DMS 273 (cell line): ENCODE data around the gene CD69.

ENCODE experiments used
- DNase-seq: peaks from one replicate; lab custom pipeline; 2025; ENCODE audit not compliant: unreplicated experiment; lab: John Stamatoyannopoulos, UW

The CD69 gene

DNA sequence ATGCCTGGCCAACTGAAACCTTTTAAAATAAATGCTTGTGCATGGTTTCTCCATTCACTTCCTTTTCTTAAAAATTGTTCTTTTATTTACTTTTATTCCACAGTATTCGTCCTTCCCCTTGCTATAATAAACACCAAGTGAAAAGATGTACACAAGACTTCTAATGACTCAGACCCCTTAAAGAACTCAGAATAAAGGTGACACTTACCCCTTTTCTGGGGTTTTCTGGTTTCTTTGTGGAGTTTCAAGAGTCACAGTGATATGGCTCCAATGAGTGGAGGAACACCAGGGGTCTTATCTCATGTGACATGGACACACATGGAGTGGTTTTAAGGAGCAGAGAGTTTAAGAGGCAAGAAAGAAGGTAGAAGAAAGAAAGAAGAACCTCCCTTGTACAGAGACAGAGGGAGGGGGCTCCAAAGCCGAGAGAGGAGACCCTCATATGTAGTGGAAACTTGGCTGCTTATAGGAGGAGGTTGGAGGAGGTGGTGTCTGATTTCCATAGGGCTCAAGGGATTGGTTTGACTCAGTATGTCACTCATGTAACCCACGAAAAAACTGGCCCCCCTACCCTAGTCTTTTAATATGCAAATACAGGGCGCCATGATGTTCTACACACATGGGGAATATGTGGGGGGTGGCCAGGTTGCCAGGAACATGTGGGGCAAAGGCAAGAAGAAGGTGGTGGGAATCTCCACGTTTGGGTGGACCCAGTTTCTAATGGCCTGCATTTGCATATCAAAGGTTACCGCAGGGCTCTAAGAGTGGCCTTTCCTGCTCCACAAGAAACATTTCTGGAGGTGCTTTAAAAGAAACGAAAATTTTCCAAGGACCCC, 22.1 kb upstream of the CD69 start:
- no peak for DNase-seq

DNA sequence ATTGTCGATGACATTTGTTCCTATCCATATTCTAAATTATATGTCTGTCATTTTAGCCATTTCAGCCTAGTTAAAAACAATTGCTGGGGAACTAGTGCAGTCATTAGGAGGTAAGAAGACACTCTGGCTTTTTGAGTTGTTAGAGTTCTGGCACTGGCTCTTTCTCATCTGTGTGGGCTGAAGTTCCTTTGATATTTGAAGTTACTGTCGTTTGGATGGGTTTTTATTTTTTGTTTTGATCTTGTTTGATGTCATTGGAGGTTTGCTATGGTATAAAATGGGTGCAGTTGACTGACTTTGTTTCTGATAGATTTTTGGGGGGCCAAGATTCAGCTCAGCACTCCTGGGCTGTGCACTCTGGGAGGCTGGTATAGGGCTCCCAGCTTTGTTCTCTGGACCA, 20.7 kb upstream of the CD69 start:
- no peak for DNase-seq

DNA sequence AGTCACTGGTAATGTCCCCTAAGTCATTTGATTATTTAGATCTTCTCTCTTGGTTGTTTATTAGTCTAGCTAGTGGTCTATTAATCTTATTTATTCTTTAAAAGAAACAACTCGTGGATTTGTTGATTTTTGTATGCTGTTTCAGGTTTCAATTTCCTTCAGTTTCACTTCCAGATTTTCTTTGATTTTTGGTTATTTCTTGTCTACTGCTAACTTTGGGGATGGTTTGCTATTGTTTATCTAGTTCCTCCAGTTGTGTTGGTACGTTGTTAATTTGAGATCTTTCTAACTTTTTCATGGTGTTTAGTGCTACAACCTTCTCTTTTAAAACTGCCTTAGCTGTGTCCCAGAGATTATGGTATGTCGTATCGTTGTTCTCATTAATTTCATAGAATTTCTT, 18.5 kb upstream of the CD69 start:
- no peak for DNase-seq

DNA sequence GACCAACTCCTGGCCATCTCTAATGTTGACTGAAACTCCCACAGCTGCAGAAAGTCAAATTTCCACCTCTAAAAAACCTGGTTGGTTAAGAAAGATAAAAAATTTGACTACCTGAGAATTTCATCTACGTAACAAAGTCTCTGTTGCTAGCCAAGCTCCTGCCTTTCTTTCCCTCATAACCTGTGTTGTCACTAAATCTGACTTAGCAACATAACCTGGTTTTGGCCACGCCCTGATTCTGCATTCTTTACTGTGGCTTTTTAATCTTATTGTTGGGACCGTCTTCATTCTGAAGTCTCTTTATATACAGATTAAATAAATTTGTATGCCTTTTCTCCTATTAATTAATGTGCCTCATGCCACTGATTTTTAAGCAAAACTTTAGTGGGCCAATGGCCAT, 16.1 kb upstream of the CD69 start:
- DNase-seq = no peak

DNA sequence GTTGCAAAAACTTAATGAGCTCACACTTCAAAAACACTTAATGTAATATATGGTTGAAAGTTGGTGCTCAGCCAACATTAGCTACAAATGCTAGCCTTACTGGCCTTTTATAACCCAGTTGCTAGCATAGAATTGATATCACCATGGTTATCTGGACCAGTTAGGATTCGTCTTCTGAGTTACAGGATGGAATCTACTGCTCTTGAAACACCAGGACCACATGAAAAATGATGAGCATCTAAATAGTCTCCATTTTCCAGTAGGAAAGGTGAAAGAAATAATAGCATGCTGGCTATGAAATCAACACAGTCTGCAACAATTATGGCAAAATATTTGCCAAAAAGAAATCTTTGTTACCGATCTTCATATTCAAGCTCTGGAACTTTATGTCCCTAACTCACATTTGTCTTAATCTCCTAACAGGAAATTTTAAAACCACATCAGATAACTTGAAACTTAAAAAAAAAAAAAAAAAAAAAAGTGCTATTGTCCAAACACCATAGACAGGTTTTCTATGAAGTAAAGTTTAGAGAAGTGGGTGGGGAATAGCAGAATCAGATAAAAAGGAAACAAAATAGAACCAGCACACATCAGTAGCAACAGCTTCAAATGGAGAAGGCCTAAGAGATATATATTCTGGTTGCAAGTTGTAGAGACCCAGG, 12.6 kb upstream of the CD69 start:
- no peak for DNase-seq

DNA sequence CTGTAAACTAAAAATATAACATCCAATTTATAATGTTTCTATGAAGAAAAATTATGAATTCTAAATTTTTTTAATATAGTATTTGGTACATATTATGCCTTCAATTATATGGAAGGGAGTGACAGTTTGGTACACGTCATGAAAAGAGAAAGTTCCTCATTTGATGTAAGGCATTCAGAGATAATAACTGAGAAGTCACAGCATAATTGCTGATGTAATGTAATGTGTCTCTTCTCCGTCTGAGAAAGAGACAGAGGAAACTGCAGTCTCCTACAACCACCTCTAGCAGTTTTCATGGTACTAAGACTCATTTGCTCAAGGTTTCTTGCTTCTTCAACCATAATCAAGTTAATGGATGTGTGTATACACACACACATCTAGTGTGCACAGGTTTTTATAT, 2.3 kb upstream of the CD69 start:
- DNase-seq = no peak

DNA sequence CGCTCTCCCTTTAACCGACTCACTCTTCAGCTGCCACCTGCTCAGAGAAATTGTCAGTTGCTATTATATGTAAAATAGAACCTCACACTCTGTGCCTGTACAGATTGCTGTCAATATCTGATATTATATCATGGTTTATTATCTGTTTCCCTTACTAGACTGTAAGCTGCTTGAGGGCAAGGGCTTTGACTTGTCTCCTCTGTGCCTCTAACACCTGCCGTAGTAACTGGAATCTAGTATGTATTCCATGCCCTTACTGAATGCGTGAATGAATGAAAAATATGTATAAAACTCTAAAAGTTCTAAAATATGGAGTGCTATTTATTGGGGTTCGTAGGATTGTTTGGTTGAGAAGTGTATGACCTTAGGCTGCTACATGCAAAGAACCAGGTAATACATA, 1.7 kb upstream of the CD69 start:
- no peak for DNase-seq

DNA sequence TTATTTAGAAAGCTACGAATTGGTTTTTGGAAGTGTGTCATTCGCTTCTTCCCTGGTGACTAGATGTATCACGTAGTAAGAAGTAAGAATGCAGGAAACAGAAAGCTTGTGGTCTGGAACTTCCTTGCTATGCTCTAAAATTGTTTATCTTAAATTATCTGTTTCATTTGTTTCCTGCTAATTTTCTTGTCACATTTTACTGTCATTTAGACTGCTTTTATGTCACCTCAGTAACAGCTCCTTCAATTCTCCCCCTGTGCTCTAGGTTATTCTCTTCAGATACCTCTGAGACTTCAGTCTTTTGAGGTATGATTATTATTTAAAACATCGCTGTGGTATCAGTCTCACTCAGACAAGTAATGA, 699 bp upstream of the CD69 start:
- DNase-seq = no peak

DNA sequence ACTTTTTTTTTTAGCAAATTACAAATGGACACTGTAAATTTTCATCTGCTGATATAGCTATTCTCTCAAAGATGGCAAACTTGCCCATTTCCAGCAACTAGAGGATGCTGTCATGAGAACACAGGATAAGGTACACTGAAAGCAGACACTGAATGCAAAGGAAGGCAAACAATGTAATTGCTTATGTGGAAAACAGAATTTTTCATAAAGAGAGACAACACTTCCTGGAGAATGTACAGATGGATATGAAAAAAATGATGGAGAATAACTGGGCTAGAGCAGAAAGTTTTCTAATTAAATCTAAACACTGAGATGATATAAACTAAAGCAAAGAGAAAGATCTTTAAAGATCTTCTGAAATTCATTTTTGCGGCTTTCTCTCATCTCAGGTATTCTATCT, 581 bp downstream of the CD69 start:
- DNase-seq = no peak

DNA sequence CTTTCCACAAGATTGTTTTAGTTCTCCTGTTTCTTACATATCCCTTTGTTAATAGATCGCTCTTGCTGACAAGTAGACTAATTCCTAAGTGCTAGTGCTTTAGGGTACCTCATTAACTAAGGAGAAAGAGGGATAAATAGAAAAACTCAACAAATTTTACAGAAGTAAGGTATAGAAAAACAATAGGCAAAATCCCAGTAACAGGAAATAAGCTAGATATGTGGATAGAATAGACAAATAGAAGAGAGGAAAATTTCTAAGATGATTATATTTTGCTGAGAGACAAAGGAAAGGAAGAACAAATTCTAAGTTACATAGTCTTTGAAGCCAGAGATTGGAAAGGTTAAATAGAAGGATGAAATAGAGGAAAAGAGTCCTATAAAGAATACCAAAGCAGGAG, 1.0 kb downstream of the CD69 start:
- no peak for DNase-seq

DNA sequence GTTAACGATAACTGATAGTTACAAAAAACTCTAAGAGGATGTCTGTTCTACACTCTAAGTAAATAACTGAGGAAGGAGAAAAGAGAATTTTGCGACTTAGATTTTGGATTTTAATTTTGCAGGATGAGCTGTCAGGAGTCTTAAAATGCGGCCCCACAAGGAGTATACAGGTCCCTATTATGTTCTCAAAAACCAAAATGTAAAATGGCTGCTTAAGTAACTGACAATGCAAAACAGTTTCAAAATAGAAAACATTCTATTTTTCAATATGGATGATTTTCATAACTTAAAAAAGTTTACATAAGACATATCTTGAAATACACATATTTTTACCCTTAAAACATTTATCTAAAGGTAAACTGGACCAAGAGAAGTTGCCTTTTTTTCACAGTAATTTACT, 2.6 kb downstream of the CD69 start:
- no peak for DNase-seq

DNA sequence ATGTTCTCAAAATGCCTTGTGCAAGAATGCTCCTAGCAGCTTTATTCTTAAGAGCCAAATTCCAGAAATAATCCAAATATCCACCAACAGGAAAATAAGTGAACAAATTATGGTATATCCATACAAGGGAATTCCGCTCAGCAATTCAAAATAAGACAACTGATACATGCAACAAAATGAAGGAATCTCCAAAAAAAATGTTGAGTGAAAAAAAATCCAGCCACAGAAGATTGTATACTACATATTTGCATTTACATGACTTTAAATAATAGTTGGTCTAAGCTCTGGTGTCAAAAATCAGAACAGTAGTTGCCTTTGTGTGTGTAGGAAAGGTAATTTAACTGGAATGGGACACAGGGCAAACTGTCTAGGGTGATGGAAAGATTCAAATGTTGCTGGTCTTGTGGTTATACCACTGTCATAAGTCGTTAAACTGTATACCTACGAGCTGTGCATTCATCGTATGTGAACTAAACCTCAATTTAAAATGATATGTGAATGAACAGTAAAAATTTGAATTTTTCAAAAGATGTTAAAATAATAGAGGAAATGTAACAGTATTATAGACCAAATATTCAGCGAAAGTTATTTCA, 3.2 kb downstream of the CD69 start:
- no peak for DNase-seq

DNA sequence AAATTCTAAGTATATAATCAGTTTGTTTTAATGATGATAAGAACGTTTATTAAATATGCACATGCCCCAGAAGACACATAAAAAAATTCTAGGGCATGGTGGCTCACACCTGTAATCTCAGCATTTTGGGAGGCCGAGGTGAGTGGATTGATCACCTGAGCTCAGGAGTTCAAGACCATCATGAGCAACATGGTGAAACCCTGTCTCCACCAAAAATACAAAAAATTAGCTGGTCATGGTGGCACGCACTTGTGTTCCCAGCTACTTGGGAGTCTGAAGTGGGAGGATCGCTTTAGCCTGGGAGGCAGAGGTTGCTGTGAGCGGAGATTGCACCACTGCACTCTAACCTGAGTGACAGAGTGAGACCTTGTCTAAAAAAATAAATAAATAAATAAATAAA, 4.0 kb downstream of the CD69 start:
- DNase-seq = no peak

DNA sequence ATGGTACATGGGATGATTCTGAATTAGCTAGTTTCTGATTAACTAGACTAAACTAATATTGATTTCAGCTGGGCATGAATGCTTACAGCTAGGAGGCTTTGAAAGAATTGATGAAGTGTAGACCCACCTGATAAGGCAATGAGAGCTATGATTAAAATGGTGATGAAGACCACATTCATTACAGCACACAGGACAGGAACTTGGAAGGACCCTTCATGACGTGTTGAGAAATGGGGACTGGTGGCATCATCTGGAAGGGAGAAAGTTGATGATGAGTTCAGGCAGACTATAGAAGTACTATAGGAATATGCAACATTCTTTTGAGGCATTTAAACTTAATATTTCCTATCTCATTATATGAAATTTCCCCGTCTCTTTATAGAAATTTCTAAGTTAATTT, 4.5 kb downstream of the CD69 start:
- DNase-seq = no peak

DNA sequence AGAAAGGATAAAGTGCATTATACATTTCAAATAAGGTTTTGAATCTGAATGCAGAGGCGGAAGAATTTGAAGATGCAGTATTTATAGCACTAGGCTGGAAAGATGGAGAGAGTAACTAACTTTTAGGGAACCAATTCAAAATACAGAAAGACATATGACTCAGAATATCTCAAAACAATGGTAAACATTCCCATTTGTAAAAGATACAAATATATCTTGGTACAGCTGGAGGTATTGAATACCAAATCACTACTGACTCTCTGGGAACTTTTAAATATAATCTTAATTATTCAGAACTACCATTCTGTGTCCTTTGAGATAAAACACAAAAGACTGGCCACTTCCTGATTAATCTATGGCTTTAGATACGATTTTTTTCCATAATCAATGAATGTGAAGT, 5.1 kb downstream of the CD69 start:
- DNase-seq = no peak

DNA sequence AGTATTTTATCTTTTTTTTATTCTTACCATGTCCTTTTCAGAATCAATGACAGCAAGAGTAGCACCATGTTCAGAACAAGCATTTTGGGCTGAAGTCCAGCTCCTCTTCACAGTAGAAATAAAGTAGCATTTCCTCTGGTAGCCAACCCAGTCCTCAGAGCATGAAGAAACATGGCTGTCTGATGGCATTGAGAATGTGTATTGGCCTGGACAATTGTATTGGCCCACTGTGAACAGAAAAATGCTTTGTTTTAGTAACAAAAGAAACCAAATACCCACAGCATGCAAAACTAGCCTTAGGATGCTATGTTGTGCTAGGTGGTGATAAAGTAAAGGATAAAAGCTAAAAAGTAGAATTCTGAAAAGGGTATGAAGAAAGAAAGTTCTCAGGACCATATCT, 5.7 kb downstream of the CD69 start:
- DNase-seq = no peak

DNA sequence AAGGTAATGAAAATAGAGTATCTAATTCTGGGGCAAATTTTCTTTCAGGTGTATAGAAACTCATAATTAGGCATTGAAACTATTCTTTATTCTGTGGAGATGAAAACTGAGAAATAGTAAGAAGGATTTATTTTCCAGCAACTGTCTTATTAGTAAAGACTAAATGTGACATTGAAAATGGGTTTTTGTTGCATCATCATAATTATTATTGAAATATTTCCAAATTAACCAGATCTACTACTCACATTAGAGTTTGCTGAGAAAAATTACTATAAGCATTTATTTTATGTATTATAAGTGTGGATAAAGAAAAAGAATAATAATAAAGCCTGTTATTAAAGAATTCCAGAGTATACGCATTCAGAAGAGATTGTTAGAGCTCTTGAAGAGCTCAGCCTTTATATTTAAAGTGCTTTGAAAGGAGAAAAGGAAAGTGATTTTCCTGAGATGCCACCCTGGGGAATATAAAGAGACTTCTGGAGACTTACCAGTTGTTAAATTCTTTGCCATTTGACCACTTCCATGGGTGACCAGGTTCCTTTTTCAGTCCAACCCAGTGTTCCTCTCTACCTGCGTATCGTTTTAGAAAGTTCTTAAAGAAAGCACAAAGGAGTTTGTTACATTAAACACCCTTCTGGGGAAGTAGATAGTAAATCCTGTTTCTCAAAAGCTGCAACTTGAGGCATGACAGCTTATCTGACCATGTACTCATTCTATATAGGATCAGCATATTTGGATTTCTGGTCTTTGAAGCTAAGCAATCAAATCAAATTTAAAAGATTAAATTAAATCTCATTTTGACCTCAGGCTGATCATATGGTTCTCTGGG, 6.4 kb downstream of the CD69 start:
- DNase-seq = no peak

DNA sequence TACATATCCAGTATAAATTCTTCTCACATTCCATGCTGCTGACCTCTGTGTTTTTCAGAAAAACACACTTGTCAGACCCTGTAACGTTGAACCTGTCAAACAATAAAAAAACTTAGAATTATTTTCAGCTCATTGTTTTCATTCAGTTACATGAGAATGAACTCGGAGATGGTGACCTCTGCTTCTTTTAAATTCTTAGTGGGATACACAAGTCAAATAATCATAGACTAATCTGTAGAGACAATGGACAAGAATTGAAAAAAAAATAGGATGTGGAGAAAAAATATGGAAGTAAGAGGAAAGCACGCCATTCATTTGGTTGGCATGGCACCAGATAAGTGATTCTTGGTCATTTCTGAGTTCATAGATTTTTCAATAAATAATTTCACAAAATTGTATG, 7.2 kb downstream of the CD69 start:
- DNase-seq = no peak

DNA sequence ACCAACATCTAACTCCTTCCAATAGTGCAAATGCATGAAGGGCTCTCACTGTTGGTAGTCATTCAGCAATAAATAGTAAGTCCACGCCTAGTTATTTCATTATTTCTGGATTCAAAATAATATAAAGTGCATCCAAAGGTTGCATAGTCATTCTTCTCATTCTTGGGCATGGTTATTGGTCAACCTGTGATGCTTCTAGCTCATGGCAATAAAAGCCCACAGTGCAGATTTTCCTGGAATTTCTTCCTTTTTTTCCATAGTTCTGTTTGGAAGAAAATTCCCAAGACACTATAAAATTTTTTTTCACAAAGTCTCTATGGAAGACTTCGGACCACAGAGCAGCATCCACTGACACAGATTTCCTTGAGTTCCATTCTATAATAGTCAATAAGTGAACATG, 7.6 kb downstream of the CD69 start:
- no peak for DNase-seq

DNA sequence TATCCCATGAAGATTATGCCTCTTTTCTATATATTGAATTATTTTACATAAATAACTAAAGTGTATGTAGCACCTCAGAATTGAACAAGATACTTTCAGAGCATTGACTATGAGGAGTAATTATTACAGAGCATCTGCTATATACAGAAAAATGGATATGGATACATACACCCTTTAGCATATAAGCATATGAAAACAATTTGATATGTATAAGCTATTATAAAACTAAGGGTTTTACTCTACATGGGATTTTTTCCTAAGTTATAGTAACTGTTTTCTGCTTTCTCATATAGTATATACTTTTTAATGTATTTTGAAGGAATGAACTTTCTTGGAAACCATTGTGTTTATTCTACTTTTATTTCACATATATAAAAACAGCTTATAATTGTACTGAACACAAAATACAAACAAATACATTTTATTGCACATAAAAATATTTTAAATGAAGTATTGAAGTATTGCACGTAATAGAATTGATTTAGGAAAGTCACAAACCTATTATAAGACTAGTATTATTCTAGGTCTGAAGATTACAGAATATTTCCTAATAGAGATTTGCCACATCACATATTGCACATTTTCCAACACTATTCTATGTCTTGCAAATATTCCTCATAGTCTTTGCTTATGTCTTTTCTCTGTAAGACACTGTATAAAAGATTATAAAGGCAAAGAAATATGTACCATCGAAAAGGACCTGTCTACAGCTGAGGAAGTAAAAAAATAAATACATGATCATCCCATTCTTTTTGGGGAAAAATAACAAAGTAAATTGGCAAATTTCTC, 8.4 kb downstream of the CD69 start:
- DNase-seq = no peak
